Fibroblast of lung (primary cell): Measurements from ENCODE around the gene PTPRS. TPM values are rescaled to one million over a fixed set of nuclear protein-coding genes. Genes with fewer than 3 reads are reported as not detected.
A peak's percentile ranks its signal among the peaks of the same experiment; 100 is the strongest.

Source experiments
- DNase-seq, 2 donors: peaks; one replicate each; pipeline versions ENCODE4 v3.0.0 to v3.0.0-alpha.2; 2010; ENCODE audit warnings: low read depth in 2 of 2
- H2AFZ ChIP-seq: 2 replicates; pipeline ENCODE4 v1.5.1; 2012; ENCODE audit warnings: low read length, control low read depth, inconsistent platforms
- H3K27ac ChIP-seq: 2 replicates; pipeline ENCODE4 v1.5.1; 2011; ENCODE audit warnings: low read length, control low read depth; ENCODE audit not compliant: insufficient read depth
- H3K27me3 ChIP-seq: 2 replicates; pipeline ENCODE4 v1.5.1; 2011; ENCODE audit warnings: mild to moderate bottlenecking, low read length; ENCODE audit not compliant: control insufficient read depth, insufficient read depth
- H3K36me3 ChIP-seq: 2 replicates; pipeline ENCODE4 v1.5.1; 2011; ENCODE audit warnings: low read length; ENCODE audit not compliant: control insufficient read depth, insufficient read depth
- H3K4me1 ChIP-seq: 2 replicates; pipeline ENCODE4 v1.5.1; 2011; ENCODE audit warnings: low read length; ENCODE audit not compliant: control insufficient read depth, insufficient read depth; ENCODE audit errors: extremely low read depth
- H3K4me2 ChIP-seq: 2 replicates; pipeline ENCODE4 v1.5.1; 2011; ENCODE audit warnings: low read length, control low read depth; ENCODE audit not compliant: insufficient read depth; ENCODE audit errors: extremely low read depth
- H3K4me3 ChIP-seq, 4 experiments: fragments of 200-600 bp in 1 of 4; sonication (generic) in 1 of 4; replicated peaks in 1 of 4; 2 replicates each; pipeline ENCODE4 v1.5.1; 2011 to 2016; ENCODE audit warnings: low read length in 4 of 4, low read depth in 3 of 4, mild to moderate bottlenecking in 3 of 4, control low read depth in 2 of 4, inconsistent platforms in 1 of 4, mixed read lengths in 1 of 4; ENCODE audit not compliant: insufficient read depth in 1 of 4; ENCODE audit errors: control extremely low read depth in 1 of 4
- H3K79me2 ChIP-seq: 2 replicates; pipeline ENCODE4 v1.5.1; 2012; ENCODE audit warnings: mild to moderate bottlenecking, low read length, inconsistent platforms; ENCODE audit not compliant: control insufficient read depth, insufficient read depth
- H3K9ac ChIP-seq: 2 replicates; pipeline ENCODE4 v1.5.1; 2011; ENCODE audit warnings: mild to moderate bottlenecking, low read length, control low read depth; ENCODE audit not compliant: insufficient read depth
- H3K9me3 ChIP-seq: 2 replicates; pipeline ENCODE4 v1.5.1; 2012; ENCODE audit warnings: low read depth, low read length; ENCODE audit not compliant: control insufficient read depth, insufficient read depth
- H4K20me1 ChIP-seq: 2 replicates; pipeline ENCODE4 v1.5.1; 2011; ENCODE audit warnings: low read length; ENCODE audit not compliant: control insufficient read depth, insufficient read depth; ENCODE audit errors: extremely low read depth
- CTCF ChIP-seq, 2 donors: IDR thresholded peaks in 1 of 2; conservative IDR thresholded peaks in 1 of 2; 1 replicate in 1 of 2; 2 replicates in 1 of 2; pipeline ENCODE4 v1.5.1; 2011 to 2012; ENCODE audit warnings: low read length in 2 of 2, control low read depth in 1 of 2, inconsistent platforms in 1 of 2, low read depth in 1 of 2, mild to moderate bottlenecking in 1 of 2
- EZH2 ChIP-seq: IDR thresholded peaks from 2 replicates; pipeline ENCODE4 v1.5.1; 2012; ENCODE audit warnings: low read length, control low read depth, mild to moderate bottlenecking; ENCODE audit errors: missing control alignments
- polyA plus RNA-seq, 2 donors: library from polyadenylated mRNA; depleted of rRNA in 1 of 2; stranded (reverse) in 1 of 2; unstranded in 1 of 2; fragments of >200 nt; gene quantifications; 2 replicates each; pipeline ENCODE4 v1.2.1, GENCODE V29; 2011 to 2012; ENCODE audit warnings: missing spikeins in 1 of 2
- total RNA-seq: library from RNA; depleted of rRNA; stranded (reverse); fragments of >200 nt; gene quantifications from 2 replicates; pipeline ENCODE4 v1.2.1, GENCODE V29; 2014

The PTPRS gene
- total and polyA plus RNA-seq, 2 donors (not counting 1 experiment from before 2014, with no cell fraction given), result 27.9 to 136 TPM

GRCh38 chr19:5376928-5377327 is 36.3 kb upstream of the PTPRS start:
- Histone ChIP-seq H3K27ac (no peak overlapping the region), H3K9me3 (no peaks in the 10 kb centered on the region), H3K4me3 (no peak overlapping the region), H4K20me1 (no peaks in the 10 kb centered on the region), H3K79me2 (no peaks in the 10 kb centered on the region), H3K9ac (no peak overlapping the region), H3K4me2 (no peak overlapping the region), H3K27me3 (no peaks in the 10 kb centered on the region), H3K4me1 (no peaks in the 10 kb centered on the region), H2AFZ (no peak overlapping the region), H3K36me3 (no peaks in the 10 kb centered on the region)
- TF ChIP-seq EZH2 (no peak), CTCF (conservative IDR thresholded peaks at IDR 0.05 in 1 of 2, IDR thresholded peaks at IDR 0.05 in 1 of 2; ENCODE audit: low read depth in 1 of 2, low read length in 2 of 2) (no peak)
- DNase-seq, result no peak

- Histone ChIP-seq H3K36me3 (no peaks in the 10 kb centered on the region), H2AFZ (no peak overlapping the region), H3K4me2 (no peak overlapping the region), H3K4me3 (no peak overlapping the region), H4K20me1 (no peaks in the 10 kb centered on the region), H3K4me1 (no peaks in the 10 kb centered on the region), H3K27ac (no peak overlapping the region), H3K27me3 (no peaks in the 10 kb centered on the region), H3K79me2 (no peaks in the 10 kb centered on the region), H3K9me3 (no peaks in the 10 kb centered on the region), H3K9ac (no peak overlapping the region)
- no peak for DNase-seq
- TF ChIP-seq EZH2 (no peak), CTCF (conservative IDR thresholded peaks at IDR 0.05 in 1 of 2, IDR thresholded peaks at IDR 0.05 in 1 of 2; ENCODE audit: low read depth in 1 of 2, low read length in 2 of 2) (no peak)
These were observed 32.1 kb upstream of the PTPRS start for GRCh38 chr19:5372572-5373200.

GRCh38 chr19:5369962-5370367 is 29.4 kb upstream of the PTPRS start:
- no peaks in the 10 kb centered on the region for H4K20me1 ChIP-seq
- no peak for TF ChIP-seq EZH2
- TF ChIP-seq CTCF (conservative IDR thresholded peaks at IDR 0.05 in 1 of 2, IDR thresholded peaks at IDR 0.05 in 1 of 2; ENCODE audit: low read depth in 1 of 2, low read length in 2 of 2), result peak; percentile 37 to 61
- no peaks in the 10 kb centered on the region for H3K27me3 ChIP-seq
- H3K27ac ChIP-seq, result no peak overlapping the region
- peak; percentile 12 to 17 for DNase-seq
- no peaks in the 10 kb centered on the region for H3K4me1 ChIP-seq
- no peaks in the 10 kb centered on the region for H3K9me3 ChIP-seq
- H2AFZ ChIP-seq, result no peak overlapping the region
- no peak overlapping the region for H3K9ac ChIP-seq
- no peaks in the 10 kb centered on the region for H3K79me2 ChIP-seq
- no peak overlapping the region for H3K4me3 ChIP-seq
- no peaks in the 10 kb centered on the region for H3K36me3 ChIP-seq
- no peak overlapping the region for H3K4me2 ChIP-seq
